CD4-positive, alpha-beta T cell treated with Interleukin-6 for 4 hours (primary cell): ENCODE results near the gene UBASH3B.

Source experiments
- DNase-seq: peaks from one replicate; pipeline ENCODE4 v3.0.0-alpha.2; 2020; ENCODE audit warnings: mixed read lengths

The UBASH3B gene

GRCh38 chr11:122737951-122738693 is 82.6 kb downstream of the UBASH3B start:
- no peak for DNase-seq

DNA sequence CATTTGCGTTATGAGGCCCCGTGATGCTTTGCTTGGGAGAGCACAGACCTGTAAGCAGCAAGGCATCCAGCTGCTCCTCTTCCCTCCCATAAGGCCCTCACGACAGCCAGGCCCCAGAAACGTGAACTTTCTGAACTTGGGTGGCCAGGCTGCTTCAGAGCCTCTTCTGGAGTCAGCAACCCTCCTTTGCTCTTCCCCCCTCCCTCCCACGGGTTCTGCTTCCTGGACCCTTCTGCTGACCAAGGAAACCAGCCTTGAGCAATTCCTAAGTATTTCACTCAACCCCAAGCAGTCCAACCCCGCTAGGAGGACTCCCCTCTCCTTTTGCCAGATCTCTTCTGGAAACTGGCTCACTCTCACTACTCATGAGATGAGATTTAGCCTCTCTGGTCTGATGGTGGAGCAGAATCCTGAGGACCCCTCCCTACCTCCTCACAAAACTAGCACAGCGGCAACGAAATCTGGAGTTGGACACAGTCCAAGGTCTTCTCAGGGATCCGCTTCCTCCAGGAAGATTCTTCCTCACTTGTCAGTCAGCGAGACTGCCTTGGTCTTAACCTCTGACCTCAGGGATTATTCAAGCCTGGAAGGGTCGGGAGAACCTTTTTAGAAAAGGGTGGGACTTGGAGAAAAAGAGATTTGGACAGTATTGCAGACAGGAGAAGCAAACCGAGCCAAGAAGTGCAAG is 86.2 kb downstream of the UBASH3B start:
- DNase-seq: no peak

GRCh38 chr11:122742301-122743018 is 86.9 kb downstream of the UBASH3B start:
- DNase-seq: no peak

GRCh38 chr11:122743097-122743741 is 87.7 kb downstream of the UBASH3B start:
- DNase-seq: no peak

DNA sequence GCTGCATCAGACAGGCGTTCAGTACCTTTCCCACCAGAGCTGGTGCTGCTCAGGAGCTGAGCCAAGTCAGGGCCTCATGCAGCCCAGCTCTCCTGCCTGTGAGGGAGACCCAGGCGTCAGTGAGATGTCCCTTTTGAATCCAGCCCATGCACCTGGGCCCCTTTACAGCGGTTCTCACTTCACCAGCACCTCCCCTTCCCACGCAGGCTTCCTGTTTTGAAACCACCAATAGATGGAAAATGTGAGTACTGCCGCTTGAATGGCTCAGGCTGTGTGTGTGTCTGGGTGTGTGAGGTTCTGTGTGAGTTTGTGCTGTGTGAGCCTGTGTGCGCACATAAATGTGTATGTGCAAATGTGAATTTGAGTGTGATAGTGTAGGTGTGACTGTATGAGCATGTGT is 88.4 kb downstream of the UBASH3B start:
- DNase-seq: peak; percentile 84

GRCh38 chr11:122744357-122744756 is 88.8 kb downstream of the UBASH3B start:
- no peak for DNase-seq

DNA sequence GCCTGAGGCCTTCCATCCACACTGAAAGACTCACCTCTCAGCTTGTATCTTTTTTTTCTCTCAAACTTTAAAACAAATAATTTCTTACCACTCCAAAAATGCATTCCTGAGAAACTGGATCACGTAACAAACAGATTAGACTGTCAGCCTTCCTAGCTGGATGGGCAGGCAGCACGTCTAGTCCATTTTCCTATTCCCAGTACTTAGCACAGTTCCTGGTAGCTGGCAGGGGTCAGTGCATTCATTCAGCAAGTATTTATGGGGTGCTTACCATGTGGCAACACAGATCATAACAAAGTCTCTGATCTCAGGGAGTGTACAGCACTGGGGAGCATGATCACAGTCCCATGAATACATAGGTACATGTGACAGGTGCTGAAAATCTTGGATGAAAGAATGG is 89.6 kb downstream of the UBASH3B start:
- no peak for DNase-seq

- peak; percentile 64 for DNase-seq
These were observed 90.5 kb downstream of the UBASH3B start for GRCh38 chr11:122746050-122746478.

DNA sequence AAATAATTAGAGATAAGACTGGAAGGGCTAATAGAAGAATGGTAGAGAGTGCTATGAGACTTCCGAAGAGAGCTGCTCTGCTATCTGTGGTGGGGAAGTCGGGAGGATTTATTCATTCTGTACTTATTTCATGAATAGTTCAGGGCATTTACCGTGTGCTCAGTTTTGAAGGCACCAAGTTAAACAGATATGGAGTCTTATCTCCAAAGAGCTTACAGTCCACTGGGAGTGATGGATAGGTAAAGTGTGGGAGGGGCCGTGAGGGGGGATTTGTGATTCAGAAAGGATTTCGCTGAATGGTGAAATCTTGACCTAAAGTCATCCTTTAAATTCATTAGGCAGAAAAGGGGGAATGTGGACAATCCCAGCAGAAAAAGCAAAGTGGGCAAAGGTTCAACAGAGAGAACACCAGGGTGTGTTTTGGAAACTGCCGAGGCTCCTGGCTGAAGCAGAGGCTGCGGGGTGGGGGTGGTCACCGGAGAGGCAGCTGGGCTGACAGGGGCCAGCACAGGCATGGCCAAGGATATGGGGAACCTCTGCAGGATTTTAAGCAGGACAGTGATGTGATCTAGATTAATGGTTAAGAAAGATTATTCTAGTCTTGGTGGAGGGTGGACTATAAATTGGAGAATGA is 91.2 kb downstream of the UBASH3B start:
- no peak for DNase-seq

GRCh38 chr11:122747351-122747781 is 91.8 kb downstream of the UBASH3B start:
- no peak for DNase-seq

GRCh38 chr11:122749005-122749687 is 93.6 kb downstream of the UBASH3B start:
- peak; percentile 68 for DNase-seq

- DNase-seq: peak; percentile 18
These were observed 94.5 kb downstream of the UBASH3B start for GRCh38 chr11:122750049-122750448.

- no peak for DNase-seq
These were observed 96.0 kb downstream of the UBASH3B start for GRCh38 chr11:122751292-122752070.

DNA sequence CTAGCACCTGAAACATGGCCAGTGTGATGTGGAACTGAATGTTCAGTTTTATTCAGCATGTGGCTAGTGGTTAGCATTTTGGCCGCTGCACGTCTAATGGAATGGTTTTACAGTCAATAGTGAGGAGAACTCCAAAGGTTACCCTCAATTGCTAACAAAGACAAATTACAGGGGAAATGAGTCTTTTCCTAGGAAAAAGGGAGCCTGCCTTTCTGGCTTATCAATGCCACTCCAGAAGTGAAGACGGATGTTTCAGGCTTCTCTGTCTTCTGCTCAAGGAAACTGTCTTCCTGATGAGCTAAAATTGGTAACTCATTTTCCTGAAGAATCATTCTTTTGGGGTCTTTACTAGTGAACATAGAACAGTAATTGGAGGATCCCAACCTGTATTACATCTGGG is 98.5 kb downstream of the UBASH3B start:
- no peak for DNase-seq

DNA sequence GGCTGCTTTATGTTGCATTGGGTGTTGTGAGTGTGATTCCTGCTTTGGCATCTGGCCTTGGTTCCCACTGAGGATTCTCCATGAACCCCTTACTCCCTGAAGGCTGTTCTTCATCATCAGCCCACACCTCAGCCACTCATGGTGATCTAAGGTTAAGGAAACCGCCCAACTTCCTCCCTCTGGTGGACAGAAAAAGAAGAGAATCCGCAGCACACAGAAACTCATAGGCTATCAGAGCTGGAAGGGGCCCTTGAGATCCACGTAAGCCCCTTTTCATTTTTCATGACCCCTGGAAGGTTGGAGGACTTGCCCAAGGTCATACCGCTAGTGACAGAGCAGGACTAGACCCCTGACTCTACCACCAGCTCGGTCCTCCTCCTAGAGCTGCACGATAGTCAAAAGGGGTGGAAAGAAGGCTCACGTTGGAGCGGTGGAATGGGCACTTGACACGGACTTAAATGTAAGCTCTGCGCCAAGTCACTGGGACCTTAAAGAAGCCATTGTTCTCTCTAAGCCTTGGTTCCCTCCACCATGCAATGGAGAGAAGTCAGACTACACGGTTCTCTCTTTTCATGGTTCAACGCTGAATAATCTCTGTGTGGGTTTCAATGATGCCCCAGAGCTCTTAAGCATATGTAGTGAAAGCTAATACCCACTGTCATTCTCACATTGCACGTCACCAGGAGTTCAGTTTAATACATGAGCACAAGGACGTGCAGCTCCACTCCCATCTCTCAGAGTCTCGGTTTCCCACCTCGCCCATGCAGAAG is 99.2 kb downstream of the UBASH3B start:
- DNase-seq: peak; percentile 56

DNA sequence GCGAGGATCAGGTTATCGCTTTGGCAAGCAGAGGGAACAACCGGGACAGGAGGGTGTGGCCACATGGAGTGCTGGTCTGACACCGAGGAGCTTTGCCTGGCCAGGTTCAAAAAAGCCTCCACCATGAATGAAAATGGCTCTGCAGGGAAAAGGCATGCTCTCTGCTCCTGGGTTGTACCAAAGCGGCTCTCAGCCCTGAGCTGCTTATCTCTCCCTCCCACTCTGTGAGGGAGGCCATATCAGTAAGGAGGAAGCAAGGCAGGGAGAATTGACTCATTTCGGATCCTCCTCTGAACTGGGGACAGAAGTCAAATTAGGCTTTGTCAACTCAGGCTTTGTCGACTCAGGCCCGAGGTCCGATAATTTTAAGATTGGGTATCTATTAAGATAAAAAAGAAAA is 99.9 kb downstream of the UBASH3B start:
- DNase-seq: no peak

GRCh38 chr11:122755941-122756340 is 100.4 kb downstream of the UBASH3B start:
- DNase-seq: no peak

DNA sequence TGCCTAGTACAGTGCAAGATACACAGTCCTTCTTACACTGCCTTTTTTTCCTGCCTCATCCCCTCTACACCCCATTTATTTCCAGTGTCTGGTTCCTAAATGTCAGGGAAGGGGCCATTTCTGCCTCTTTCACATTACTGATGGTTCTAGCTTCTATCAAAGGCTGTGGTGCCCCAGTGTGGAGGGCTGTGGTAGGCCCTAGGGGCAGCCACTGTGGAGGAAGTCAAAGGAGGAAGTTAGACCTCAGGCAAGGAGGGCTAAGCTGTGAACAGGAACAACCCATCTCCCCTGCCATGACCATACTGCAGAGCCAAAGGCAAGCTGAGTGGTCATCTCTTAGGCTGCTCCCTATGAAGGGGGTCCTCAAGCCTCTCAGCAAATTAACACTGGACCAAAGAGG is 100.9 kb downstream of the UBASH3B start:
- DNase-seq: peak; percentile 68

DNA sequence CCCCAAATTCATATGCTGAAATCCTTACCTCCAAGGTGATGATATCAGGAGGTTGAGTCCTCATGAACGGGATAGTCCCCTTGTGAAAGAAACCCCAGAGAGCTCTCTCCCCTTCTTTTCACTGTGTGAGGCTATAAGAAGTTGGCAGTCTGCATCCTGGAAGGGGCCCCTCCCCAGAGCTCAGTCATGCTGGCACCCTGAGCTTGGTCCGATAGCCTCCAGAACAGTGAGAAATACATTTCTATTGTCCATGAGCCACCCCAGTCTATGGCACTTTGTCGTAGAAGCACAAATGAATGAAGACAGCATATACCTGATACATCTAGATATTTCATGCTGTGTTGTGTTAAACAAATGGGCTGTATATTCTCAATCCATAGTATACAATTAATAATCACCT is 101.7 kb downstream of the UBASH3B start:
- DNase-seq: no peak

DNA sequence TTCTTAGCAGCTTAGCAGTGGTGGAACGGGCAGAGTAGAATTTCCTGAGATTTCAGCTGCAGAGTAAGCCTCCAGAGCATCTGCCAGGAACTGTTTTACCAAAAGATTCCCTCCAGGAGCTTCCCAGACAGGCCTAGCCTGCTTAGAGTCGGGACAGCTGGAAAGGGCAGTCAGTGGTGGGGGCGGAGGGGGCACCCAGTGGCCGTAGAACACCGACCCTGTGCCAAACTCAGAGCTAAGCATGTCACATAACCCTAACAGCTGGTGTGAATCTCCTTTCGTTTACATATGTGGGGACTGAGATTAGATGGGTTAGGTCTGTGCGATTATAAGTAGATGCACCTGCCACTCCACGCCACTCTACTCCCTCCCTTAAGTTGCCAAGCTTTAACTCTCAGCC is 102.8 kb downstream of the UBASH3B start:
- no peak for DNase-seq
